HL-60/S4 treated with phorbol 12-myristate 13-acetate at 8.2 ng/mL for 4 days and 3 days (cell line): ENCODE results near the gene COL21A1.

Experiments
- in situ Hi-C: fragments of 300-500 bp; cut with MboI; formaldehyde crosslinking; loops from 2 replicates; pipeline ENCODE4 v1.15.0; 2022; ENCODE audit warnings: low sequenced_read_pairs

The COL21A1 gene

DNA sequence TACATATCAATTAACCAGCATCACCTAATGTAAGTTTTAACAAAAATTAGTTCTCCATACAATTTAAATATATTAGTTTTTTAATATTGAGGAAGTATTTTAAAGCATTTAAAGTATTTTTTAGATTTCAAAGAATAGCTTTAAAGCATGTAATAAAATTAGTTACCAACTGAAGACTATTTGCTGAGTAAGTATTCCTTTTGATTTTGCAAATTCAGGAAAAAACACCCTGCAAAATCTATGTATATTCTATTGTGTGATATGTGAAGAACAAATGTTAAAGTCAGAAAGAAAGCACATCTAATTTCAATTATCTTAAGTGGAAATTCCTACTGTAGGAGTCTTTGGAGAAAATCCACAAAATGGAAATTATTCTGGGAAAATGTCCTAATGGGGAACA lies 107.3 kb downstream of the COL21A1 start:
- in situ Hi-C loops: no loop called here

DNA sequence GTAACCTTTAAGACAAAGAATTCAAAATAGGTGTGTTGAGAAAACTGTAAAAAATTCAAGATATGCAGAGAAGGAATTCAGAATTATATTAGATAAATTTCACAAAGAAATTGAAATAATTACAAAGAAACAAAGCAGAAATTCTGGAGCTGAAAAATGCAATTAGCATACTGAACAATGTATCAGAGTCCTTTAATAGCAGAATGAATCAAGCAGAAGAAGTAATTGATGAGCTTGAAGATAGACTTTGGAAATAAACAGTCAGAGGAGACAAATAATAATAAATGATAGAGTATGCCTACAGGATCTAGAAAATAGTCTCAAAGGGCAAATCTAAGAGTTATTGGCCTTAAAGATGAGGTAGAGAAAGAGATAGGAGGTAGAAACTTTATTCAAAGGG lies 131.7 kb downstream of the COL21A1 start:
- in situ Hi-C loops: no loop called here

DNA sequence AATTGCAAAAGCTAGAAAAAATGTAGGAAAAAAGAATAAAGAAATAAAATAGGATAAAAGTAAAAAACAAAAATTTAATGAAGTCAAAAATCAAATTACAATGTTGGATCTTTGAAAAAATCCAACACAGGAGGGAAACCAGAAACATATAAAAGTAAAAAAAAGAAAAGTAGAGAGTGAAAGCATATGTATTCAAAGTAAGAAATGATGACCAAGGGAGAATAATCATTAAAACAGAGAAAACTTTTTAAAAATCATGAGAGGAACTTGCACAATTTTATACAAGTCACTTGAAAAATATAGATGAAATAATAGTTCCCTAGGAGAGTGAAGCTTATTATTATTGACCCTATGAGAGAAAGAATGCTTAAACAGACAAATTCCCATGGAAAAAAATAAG lies 138.2 kb downstream of the COL21A1 start:
- in situ Hi-C loops: no loop called here

DNA sequence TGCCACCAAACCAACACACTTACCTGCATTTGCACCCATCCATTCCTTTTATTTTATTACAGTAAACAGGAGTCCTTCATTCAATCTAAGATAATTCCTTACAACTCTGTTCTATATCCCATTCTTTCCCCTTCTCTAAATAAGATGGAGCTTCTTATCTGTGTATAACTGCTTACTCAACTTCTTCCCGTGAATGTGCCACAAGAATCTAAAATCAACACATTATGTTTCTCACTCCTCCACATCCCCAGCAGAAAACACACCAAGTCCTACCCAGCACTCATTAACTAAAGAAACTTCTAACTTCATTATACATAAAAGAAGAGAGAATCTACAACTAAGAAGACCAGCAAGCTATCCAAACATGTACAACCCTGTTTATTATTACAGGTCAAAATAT lies 141.1 kb downstream of the COL21A1 start:
- in situ Hi-C loops: no loop called here

DNA sequence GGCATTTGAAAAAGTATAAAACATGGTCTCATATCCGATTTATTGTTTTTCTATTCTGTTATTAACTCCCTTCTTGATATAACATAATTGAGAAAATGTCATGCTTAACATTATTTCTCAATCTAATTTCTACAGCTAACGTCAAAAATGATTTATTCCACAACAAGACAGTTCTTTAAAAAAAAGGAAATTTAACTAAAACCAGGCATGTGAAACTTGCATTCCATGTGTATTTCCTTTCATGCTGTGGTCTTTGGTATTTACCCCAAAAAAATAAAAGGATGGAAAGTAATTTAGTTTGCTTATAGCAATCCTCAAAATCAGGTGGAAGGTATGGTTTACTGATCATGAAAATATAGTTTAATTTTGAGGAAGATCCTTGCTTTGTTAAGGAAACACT lies 142.8 kb downstream of the COL21A1 start:
- in situ Hi-C loops: no loop called here

DNA sequence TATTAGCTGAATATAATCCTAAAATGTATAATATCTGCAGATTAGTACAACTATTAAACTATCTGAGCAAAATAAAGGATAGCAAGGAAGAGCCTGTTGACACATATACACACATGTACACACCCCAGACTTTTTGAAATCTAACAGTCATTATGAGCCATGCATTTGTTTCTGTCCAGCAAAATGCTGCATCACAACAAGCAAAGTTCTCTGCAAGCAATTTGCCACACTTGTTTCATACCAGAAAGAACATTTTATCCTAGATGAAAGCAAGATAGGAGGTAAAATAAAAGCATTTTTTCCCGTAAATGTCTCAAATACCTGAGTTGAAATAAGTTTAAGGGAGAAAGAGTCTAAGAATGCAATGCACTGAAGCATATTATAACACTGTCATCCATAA lies 145.2 kb downstream of the COL21A1 start:
- in situ Hi-C loops: no loop called here

DNA sequence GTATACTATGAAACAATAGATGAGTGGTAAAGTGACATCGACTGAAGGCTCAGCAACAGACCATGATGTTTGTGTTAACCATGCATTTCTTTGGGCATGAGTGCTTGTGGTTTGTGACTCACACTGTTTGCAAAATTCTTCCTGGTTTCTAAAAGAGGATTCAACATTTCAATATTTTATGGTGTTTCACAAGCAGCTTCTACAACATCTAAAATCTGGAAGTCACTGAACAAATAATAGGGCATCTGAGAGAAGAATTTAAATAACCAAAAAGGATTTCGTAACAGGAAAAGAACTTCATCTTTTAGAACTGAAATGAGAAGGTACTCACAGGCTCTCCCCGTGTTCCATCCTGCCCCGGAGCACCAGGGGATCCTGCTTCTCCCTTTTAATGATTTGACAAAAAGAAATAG lies 146.2 kb downstream of the COL21A1 start:
- in situ Hi-C loops: no loop called here

DNA sequence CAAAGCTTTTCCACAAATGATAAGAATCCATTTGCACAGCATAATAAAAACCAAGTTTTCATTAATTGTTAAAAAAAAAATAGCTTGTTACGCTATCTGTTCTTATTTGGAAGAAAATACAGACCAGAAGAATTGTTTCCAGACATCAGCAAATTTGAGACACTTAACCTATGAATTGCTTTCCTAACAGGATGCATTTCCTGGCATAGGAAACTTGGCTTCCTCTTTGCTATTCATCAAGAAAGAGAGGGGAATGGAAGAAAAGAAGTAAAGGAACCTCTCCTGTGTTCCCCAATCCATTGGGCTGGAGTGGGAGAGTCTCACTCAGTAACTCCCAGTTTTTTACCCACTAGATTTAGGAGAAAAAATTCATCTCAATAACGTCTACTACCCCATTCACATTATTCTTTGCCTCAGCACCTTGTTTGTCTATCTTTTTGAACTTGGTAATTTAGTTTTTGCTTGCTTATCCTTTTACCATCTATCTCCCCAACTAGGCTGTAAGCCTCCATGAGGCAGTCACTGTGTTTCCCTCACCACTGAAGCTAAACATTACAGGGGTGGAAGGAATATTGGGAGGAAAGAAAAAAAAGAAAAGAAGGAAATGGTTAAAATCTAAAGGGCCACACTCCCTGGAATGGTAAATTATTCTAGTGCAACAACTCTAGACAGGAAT lies 150.3 kb downstream of the COL21A1 start:
- in situ Hi-C loops: no loop called here

DNA sequence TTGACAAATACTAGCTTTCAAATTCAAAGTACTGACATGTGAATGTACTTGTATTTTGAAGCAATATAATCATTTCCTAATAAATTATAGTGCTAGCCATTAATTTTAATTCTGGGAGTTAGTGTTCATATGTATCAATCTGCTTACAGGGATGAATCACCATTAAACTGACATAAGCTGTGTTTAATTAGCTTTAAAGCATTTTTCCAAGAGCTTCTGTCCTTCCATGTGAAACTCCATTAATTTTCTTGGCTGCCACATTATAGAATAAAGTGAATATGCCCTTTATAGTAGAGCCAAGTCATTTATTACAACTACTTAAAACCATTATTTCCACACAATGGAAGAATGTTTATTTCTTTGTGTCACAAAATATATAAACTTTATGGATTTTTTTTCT lies 150.8 kb downstream of the COL21A1 start:
- in situ Hi-C loops: no loop called here

DNA sequence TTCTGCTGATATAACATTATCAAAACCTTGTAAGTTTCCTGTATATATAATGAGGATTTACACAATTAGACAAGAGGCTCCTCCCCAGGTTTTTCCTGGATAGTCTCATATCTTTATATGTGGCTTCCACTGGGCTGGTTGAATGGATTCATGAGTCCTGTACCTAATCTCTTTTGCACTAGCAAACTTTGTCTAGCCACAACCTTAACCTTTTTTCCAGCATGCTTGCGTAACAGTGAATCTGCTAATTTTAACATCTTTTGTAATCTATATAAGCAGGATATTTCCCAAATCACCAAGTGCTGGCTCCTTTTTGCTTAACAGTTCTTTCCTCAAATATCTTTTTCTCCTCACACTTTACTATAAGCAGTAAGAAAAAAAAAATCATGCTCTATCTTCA lies 153.6 kb downstream of the COL21A1 start:
- in situ Hi-C loops: no loop called here

DNA sequence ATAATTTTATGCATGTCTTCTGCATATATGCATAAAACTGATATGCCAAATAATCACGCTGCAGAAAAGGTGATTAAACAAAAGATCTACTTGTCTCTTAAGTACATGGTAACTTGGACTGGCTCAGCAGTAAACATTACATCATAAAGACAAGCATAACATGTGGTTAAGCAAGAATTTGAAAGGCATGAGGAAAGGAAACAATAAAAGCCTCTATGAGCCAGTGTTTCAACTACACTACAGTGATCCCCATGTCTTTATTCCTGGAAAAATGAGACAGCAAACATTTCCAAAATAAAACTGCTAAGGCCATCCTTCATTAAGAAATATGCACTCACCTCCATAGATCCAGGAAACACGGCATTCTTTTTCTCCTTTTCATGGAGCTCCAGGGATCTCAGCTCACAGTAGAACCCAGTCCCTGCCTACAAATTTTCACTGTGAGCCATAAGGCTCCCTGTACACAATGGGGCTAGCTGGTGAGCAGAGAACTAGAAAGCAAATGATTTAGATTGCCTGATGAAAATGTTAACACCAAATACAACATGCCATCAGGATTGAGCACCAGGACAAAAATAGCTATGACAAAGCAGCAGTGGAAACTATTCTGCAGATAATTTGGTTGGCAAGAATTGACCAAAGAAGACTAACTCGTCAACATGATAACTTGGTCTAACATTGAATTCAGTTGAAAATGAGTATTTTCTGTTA lies 156.1 kb downstream of the COL21A1 start:
- in situ Hi-C loops: no loop called here

DNA sequence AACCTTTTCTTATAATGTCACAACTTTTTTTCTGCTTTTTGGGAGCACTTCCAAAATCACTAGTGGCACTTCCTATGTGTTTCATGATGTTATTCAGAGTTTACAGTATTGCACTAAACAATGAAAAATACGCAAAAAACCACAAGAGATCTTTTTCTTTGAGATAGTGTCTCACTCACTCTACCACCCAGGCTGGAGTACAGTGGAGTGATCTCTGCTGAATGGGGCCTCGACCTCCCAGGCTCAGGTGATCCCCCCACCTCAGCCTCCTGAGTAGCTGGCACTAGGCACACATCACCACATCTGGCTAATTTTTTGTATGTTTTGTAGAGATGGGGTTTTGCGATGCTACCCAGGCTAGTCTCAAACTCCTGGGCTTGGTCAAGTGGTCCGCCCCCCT lies 158.7 kb downstream of the COL21A1 start:
- in situ Hi-C loops: no loop called here

DNA sequence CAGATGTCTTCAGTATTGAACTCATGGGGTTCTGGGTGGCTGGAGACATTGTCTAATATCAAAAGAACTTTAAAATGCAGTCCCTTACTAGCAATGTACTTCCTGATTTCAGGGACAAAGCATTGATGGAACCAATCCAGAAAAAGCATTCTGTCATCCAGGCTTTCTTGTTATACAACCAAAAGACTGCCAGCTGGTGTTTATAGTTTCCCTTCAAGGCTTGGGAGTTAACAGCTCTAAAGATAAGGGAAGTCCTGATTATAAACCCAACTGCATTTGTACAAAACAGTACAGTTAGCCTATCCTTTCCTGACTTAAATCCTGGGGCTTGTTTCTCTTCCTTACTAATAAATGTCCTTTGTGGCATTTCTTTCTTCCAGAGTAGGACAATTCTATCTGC lies 160.0 kb downstream of the COL21A1 start:
- in situ Hi-C loops: no loop called here

DNA sequence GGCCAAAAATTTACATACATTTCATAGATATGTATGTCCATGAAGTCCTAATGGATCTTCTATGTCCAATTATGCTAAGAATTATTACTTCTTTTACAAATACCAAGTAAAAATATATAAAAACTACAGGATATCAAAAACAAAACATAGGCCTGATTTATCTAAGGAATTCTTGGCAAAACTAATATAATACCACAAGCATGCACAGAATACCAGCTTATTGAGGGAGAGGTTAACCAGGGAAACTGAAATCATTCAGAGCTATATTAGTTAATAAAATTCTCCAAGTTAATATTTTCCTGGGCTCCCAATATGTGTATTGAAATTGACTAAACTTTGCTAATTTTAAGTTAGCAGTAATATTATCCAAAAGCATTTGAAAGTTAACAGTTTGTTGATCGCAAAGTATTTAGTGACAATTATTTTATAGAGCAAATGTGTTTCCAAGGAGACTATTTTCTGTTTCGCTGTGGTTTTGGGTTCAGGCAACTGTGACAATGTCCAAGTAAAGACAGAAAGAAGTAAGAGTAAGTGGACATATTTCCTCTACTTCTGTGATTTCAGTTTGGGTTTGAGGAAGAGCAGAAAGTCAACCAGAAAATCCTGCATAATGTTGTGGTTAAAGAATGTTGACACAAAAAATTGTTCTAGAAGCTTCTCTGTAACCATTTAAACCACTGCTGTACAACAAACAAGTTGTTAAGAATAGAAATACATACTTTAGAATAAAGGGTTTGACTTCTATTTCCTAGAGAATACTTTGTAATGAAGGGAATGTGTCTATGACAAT lies 167.4 kb downstream of the COL21A1 start:
- in situ Hi-C loops: no loop called here

DNA sequence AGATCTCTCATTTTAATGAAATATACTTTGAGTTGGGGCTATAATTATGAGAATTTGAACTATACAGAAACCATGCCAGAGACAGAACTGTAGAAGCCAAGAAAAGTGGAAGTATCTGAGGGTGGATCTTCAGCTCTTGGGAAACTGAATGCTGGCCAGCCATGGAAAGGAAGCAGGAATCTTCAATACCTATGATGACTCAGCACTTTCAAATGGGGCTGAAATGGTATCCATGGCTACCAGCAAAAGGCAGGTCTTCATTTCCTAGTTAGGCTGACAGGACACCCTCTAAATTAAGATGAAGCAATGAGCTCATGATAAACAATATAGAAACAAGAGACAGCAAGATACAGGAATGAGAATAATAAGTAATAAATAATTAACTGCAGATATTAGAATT lies 171.3 kb downstream of the COL21A1 start:
- in situ Hi-C loops: no loop called here

DNA sequence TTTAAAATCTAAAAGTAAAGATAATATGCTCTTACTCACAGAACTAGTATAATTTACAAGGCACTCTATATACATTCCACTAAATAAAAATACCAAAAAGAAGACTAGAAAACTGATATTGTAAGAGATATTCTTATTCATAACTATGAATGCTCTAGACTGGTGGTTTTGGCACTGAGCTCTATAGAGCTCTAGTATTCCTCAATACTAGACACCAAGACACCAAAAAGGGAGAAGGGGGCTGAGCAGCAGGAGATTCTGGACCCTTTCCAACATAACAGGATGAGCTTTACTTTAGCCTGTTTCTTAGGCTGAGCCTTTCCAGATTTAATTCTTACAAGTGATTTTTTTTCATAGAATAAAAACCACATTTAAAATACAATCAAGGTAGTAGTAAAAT lies 173.6 kb downstream of the COL21A1 start:
- in situ Hi-C loops: no loop called here

DNA sequence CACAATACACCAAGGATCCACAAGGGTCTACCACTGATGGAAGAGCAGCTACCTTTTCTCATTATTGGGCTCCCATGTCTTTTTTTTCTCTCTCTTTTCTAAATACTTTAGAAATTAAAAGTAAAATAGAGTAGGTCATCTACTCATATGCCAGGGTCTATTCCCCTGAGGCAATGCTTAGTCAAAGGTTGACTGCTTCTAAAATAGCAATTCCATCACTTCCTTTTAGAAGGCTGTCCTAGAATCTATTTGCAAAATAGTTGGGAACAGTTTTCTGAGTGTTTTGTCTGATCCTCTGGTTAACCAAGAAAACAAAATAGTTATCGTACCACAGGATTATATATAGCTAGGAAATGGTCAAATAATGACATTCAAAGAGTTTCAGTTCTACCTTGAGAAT lies 174.1 kb downstream of the COL21A1 start:
- in situ Hi-C loops: no loop called here

DNA sequence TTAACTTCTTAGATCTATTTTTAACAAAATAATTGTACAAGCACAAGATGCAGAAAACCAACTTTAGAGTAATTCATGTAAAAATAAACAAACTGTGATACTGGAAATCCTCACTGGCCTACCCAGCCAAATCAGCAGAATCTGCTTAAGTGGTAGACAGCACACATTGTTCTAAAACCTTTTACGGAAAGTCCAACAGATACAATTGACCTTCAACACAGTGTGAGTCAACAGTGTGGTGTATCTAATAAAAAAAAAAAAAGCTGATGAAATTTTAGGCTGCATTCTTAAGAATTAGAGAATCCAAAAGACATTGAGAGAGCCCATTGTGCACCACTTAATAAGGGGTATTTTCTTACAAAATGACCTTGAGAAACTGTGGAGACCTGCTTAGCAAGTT lies 174.5 kb downstream of the COL21A1 start:
- in situ Hi-C loops: no loop called here

DNA sequence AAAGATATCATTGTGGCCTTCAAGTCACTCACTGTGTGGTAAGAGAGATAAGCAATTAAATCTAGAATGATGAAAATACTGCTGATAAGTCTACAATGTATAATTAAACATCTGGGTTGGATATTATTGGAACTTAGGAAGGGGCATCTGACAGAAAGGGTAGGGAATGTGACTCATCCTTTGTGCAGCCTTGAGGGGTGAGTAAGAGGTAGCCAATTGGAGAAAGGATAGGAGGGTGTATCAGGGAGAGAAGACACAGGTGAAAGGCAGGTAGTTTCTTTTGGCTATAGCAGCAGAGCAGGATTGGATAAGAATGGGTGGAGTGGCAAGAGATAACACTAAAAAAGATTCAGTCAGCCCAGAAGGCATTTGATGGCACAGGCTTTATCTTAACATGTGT lies 182.0 kb downstream of the COL21A1 start:
- in situ Hi-C loops: no loop called here

DNA sequence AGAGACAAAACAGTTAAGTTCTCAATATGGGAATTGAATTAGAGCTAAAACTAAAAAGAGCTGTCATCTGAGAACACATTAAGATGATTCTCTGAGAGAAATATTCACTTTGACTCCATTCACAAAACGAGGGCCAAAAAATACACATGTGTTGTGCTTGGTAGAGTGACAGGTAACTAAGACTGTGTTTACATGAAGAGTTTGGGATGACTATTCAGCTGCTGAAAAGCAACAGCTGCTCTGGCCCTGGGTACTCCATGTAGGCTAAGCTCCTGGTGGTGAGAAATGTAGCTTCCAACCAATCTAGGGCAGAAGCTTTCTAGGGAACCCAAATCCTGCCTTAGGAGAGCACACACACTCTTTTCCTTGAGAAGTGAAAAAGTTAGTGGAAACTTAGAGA lies 184.5 kb downstream of the COL21A1 start:
- in situ Hi-C loops: no loop called here

DNA sequence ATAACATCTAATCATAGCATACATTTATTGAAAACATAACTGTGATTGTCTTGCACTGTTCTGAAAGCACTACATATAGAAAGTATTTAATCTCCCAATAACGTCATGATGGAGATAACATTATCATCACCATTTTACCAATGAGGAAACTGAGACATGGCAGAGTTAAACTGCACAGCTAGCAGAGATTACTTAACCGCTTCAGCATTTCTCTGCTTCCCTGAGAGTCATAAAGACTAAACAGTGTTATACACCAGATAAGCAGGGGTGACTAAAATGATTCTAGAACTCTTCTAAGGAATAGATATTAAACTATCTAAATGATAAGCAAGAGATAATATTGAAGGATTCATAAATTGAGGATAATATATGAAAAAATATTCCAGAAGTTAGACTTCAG lies 188.7 kb downstream of the COL21A1 start:
- in situ Hi-C loops: no loop called here

DNA sequence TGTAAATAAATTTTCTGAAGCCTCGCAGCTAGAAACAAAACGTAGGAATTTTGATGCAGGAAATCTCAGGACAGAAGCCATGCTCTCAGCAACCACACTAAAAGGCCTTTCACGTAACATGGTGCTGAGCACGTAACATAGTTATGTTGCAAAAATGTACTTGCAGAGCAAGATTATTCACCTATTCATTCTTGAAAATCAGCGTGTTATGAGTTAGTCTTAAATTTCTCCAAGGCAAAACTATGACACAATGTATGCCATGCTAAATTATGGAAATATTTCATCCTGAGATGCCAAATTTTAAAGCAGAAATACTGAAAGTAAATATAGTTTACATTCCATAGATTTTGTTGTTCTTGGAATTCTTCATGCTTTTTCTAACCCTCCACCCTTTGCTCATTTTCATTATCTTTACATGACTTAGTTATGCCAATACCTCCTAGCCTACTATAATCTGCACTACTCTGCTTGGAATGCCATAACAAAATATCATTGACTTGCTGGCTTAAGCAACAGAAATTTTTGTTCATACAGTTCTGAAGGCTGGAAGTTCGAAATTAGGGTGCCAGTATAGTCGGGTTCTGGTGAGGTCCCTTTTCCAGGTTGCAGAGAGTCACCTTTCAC lies 192.2 kb downstream of the COL21A1 start:
- in situ Hi-C loops: no loop called here
